GM10847 (cell line): ENCODE data around the gene ABCF2.

ENCODE experiments used
- POLR2A ChIP-seq: IDR thresholded peaks from 2 replicates; pipeline ENCODE4 v1.6.1; 2011; ENCODE audit not compliant: insufficient read length; ENCODE audit errors: extremely low read depth

ABCF2 gene

DNA sequence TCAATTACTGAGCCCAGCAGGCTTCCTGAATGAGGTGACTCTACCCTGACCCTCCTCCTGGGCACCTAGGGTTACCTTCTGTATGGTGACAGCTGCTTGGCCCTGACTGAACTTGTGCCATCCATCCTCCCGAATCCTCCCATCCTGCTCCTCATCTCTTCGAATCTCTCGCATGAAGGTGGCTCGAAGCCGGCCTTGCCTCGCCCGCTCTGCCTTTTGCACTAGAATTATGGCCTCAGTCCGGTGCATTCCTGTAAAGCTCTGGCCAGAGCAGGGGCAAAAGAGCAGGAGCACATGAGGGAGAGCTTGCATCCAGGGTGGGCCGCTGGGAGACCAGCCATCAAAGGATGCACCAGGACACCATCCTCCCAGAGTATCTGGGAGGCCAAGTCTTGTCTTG lies 24.2 kb downstream of the ABCF2 start:
- no peak for TF ChIP-seq POLR2A

DNA sequence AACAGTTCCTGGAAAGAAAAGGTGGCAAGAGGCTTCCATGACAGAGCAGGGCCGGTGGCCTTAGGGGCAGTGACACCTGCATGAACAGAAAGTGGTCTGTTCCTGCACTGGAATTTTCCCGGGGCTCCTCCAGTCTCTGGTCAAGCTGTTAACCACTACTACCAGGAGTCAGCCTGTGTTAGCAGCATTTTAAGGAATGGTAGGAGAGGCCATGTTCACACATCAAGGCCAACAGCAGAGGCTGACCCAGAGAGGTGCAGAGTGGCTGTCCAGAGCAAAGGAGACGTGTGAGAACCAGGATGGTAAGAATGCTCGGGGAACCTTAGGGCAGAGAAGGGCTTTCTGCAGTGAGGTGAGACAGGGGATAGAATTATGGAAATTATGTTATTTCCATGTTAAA lies 25.3 kb downstream of the ABCF2 start:
- TF ChIP-seq POLR2A = no peak

DNA sequence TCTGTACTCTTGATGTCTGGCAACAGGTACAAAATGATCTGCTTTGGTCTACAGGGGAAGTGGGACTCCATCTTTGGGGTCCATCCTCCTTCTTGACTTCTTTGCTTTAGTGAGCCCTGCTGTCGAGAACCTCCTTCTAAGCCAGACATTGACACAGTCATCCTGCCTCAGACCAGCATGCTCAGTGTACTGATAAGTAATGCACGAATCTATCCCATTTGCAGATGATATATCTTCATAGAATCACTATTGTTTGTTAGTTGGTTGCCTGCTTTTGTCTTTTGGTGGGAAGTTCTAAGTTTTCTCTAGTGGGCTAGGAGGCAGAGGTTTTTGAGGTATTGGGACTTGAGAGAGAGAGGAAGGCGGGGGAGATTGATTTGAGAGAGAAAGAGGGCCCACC lies 25.7 kb downstream of the ABCF2 start:
- TF ChIP-seq POLR2A = no peak

DNA sequence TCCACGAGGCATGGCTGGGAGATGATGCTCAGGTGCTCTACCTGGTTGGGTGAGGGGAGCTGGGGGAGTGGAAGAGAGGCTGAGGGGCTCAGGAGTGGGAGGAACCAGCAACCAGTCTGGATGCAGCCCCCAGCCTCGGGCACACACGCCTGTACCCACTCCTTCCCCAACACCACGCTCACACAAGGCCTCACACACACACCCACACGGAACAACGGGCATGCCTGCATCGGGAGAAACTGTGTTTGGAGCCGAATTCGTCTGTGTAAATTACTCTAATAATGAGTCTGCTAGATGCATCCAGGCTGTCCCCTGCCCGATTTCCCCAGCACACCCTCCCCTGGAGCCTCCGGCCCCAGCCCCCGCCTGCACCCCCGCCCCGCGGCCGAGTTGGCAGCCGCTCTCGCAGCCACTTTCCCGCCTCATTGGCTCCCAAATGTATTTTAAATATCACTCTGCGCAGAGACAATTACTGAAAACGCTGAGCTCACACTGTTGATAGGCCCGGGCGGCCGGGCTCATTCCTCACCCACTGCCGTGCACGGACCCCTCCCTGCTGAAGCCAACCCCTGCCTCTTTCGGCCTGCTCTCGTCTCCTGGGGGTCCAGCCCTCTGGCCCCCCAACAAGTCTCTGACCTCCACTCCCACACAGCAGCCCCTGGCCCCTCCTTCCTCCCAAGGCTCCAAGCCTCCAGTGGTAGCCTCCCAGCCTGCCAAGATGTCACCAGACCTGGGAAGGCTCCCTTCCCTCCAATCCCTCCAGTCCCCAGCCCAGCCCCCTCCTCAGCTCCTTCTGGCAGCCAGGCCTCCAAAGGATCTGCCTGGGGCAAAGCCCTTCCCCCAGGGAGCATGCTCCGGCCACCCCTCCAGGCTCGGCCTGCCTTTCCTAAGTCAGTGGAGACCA lies 27.8 kb downstream of the ABCF2 start:
- TF ChIP-seq POLR2A = no peak

DNA sequence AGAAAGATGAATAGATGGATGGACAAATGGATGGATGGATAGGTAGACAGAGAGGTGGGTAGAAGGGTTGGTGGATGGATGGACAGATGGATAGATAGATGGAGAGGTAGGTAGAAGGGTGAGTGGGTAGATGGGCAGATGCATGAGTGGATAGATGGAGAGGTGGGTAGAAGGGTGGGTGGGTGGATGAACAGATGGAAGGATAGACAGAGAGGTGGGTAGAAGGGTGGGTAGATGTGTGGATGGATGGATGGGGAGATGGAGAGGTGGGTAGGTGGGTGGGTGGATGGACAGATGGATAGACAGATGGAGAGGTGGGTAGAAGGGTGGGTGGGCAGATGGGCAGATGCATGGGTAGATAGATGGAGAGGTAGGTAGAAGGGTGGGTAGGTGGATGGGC lies 29.1 kb downstream of the ABCF2 start:
- no peak for TF ChIP-seq POLR2A

DNA sequence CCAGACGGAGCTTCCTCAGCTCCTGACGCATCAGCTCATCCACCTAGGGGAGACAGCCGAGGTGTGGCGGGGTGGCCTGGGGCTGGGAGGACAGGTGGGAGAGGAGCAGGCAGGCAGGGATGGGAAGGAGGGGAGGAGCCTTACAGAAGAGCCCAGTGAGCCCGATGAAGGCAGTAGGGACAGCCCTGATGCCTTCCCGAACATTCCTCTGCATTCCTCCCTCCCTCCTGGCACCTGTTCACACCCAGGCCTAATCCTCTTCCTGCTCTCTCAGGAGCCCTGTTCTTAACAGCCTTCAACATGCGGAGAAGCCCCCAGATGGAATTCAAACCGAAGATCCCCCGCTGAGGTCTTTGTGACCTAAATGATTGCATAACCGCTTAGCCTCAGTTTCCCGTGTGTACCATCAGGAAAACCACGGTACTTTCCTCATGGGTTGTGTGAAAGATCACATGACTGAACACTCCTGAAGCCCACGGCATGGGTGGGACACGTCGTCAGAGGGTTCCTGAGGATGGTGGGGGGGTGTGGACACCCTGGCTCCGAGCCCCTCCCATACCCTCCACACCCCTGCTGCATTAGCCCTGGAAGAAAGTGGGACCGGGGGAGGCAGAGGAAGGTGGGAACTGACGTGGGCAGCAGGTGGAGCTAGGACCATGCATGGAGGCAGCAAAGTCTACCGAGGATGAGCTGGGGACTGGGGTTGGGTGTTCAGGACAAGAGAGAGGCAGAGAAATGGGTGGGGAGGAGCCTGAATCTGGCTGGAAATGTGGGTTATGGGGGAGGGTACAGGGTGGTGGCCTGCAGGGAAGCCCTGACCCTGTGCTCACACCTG lies 31.2 kb downstream of the ABCF2 start:
- no peak for TF ChIP-seq POLR2A

DNA sequence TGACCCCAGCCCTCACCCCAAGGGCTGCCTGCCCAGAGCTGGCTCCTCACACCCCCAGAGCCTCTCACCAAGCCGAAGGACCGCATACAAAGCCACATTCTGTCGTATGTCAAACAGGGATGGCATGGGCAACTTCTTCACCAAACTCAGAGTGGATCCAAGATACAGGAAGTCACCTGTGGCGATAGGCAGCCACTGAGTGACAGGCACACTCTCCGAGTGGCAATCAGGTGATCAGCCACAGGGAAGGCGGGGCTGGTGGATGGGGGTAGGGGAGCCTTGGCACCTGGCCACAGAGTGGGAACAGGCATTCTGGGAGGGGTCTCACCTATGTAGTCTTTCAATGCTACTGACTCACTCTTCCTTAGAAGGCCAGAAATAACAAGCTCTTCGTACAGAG lies 32.8 kb downstream of the ABCF2 start:
- TF ChIP-seq POLR2A = no peak

DNA sequence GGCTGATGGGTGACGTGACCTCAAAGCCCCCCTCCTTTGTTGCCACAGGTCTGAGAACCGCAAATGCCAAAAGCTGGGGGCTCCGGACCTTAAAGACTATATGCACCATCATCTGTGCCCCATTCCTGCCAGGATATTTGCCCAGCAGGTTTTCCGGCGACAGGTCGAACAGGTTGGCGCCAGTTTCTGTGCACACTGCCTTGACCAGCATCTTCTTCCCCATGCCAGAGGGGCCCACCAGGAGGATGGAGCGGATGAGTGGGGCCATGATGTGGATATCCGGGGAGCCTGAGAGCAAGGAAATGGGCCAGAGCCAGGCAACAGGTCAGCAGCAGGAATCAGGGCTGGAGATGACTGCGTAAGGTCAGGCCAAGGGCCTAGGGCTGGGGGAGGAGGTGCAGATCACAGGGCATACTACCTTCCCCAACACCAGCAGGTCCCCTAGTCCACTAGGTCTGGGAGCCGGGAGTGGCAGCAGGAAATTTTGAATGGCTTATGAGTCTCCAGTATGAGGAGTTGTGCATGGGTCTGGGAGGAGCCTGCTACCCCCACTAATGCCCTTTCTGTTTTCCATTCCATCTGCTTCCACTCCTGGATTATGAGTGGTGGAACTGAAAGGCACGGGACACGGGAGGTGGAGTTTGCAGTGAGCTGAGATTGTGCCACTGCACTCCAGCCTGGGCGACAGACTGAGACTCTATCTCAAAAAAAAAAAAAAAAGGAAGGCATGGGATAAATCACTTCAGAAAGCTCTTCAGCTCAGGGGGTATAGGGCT lies 33.6 kb downstream of the ABCF2 start:
- TF ChIP-seq POLR2A = no peak

DNA sequence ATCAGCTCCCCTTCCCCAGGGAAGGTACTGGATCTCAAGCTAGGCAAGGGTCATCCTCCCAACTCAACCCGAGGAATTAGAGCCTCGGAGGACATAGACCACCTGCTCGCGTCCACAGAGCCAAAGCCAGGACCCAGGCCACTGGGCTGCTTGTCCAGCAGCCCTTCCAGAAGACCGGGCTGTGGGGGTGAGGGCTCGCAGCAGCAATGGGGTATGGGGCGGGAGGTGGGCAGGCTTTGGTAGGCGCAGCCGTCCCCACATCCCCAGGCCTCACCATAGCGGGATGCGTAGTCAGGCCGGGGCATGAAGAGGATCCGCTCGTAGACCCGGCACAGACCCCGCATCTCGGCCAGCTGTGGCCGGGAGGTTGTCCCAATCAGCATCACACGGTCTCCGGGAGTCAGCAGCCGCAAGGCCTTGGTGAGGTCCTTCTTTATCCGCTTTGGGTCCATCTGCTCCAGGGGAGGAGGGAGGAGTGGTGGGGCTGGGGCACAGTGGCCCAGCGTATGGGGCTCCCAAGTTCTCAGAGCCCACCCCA lies 34.9 kb downstream of the ABCF2 start:
- TF ChIP-seq POLR2A = no peak

DNA sequence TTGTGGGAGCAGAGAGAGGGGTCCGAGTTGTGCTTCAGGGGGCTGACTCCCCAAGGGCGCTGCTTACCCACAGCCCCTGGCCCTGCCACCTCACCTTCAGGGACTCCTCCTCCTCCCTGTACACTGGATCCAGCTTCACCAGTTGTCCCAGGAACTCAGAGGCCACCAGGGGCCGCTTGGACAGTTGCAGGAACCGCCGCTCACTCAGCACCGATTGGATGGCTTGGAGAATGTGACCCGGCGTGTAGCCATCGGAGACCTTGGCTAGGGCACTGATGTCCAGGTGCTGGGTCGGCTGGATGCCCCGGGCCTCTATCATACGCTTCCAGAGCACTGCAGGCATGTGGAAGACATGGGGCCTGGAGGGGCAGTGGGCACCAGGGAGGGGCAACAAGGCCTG lies 35.5 kb downstream of the ABCF2 start:
- no peak for TF ChIP-seq POLR2A

DNA sequence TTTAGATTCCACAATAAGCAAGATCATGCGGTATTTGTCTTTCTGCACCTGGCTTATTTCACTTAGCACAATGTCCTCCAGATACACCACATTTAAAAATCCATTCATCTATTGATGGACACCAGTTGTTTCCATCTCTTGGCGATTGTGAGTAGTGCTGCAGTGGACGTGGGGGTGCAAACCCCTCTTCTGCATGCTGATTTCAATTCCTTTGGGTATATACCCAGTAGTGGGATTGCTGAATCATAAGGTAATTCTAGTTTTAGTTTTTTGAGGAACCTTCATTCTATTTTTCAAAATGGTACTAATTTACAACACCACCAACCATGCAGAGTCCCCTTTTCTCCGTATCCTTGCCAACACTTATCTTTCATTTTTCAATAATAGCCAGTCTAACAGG lies 38.0 kb downstream of the ABCF2 start:
- TF ChIP-seq POLR2A = no peak

DNA sequence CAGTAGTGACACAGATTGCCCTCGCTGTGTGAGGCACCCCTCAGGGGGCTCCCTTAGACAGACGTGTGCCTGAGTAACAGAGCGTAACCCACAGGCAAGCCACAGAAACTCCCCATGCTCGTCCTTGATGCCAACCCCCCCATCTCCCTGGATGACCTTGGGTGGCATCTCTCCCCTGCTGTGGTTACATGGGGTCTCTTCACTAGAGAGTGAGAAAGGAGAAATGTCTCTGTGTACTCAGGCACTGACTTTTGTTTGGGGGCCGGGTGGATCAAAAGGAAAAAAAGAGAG lies 38.8 kb downstream of the ABCF2 start:
- TF ChIP-seq POLR2A = no peak

DNA sequence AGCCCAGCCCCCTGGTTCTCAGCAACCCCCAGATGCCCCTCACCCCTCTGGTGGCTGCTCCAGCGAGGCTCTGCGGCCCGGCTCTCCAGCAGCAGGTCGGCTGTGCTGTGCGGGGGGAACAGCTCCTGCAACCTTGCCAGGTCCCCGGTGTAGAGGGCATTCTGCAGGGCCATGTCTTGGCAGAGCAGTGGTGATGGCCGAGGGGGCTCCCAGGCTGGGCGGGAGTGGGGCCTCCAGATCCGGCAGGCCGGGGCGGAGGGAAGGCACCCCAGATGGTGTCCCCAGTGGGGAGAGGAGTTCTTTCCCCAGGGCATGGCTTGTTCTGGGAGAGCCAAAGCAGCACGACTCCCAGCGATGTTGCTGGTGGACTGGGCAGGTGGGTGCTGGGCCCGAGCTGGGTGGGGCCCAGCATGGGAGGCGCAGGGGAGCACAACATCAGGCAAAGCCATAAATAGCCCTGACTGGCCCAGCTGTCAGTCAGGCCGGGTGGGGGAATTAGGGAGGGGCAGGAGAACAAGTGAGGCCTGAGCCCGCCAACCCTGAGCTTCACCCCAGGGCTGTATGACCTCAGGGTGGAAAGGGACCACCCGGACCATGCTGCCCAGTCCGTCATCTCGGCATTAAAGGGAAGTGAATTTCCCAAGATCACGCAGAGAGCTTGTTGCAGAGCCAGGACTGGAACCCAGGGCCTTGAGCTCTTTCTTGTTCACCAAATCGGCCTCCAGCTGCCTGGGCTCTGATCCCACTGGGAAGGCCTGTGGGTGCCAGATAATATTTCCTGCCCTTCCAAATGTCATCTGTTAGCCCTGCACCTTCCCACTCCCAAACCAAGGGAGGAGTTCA lies 39.4 kb downstream of the ABCF2 start:
- no peak for TF ChIP-seq POLR2A

DNA sequence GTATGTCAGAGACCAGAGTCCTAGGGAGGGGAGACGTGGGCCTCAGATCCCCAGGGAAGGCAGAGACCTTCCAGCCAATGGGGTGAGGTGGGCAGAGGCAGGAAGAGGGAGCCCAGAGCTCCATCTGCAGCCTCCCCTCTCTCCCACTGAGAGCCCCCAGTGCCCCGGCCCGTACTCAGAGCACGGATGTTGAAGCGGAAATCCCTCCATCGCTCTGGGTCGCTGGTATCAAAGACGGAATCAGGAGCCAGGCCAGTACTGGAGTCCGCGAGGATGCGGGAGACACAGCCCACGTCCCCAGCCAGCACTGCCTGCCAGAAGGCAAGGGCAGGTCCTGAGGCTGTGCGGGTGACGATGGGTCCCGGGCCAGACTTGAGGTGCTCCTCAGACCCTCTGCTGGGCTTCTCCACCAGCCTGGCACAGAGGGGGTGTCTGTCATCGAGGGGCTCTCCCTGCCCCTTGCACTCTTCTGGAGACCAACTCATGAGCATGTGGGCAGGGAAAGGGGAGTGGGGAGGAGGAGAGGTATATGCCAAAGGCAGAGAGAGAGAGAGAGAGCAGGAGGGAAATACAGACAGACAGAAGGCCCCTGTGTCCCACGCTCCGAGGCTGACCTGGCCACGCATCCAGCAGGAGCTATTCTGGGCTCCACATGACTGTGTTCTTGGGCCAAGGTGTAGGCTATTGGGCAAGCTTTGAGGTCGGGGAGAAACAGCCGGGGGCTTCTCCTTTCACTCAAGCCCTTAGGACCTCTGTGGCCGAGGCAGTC lies 40.2 kb downstream of the ABCF2 start, which contains the start of gene ASB10:
TSS of gene ASB10 (minus strand) at position 611 of the 769 bp plus-strand sequence. CDS start at position 491, 120 bp downstream.
- no peak for TF ChIP-seq POLR2A
